GM10847 (cell line): ENCODE data around the gene USP22.

Experiments
- POLR2A ChIP-seq: IDR thresholded peaks from 2 replicates; pipeline ENCODE4 v1.6.1; 2011; ENCODE audit not compliant: insufficient read length; ENCODE audit errors: extremely low read depth

The USP22 gene

DNA sequence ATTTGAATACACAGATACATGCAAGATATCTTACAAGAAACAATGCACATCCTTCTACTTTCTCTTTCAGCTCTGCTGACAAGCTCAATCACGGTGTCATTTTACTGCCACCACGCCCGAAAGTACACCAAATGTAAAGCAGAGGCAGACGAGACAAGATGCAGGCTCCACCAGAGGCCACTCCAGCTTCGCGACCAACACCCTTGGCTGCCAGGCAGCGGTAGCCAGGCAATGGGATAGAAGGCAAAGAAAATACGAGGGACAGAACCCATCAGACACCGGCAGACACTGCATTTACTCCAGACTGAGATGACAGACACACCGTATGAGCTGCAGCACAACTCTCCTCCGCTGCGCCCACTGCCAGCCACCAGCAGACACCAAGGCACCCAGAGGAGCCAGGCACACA is 41.0 kb downstream of the USP22 start:
- no peak for TF ChIP-seq POLR2A

DNA sequence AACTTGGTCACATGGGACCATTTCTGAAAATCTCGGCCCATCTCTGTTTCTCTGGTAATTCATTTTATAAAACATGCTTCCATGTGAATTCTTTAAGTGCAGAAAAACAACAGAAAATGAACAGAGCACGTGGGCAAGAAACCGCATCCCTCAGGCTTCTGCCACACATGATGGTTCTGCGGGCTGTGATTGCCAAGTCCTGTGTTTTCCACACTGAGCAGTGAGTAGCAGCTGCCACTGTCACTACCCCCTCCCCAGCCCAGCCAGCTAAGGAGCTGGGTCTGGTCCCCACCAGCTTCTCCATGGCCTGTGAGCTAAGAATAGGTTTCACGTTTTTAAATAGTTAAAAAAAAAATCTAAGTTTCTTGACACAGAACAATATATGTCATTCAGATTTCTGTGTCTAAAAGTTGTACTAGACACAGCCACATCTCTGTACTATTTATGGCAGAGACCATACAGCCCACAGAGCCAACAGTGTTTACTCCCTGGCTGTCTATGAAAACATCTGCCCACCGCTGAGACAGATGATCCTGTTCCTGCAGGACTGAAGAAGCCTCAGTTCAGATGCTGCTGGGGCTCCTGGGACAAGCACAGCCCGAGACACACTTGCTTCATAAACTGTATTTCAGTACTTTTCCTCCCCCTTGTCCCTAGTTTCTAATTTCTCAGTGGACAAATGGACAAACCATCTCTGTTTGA is 41.5 kb downstream of the USP22 start:
- TF ChIP-seq POLR2A = no peak

DNA sequence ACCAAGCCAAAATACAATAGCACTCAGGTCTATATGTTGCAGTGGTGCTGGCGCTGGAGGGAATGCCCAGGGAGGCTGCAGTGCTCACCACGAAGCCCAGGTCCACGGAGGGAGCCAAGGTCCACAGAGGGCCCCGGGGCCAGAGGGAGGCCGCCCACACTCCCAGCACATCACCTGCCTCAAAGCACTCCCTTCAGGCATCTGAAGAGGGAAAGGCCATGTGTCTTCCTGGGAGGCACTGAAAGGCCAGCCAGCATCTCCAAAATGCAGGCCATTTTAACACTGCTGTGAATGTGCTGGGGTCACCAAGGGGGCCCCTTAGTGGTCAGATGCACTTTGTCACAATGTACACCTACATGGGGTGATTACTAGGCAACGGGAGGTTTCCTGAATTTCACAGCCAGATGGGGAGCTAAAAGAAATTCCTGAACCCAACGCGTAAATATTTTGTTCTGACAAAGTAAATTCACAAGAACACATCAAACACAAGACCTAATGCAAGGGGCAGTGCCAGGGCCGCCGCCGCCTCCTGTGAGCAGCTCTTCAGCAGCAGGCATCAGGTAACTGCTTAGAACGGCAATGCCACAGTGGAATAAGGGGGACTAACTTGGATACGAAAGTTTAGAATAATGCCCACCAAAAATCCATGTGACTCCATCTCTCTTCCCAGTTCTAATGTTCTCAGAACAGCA is 42.8 kb downstream of the USP22 start:
- no peak for TF ChIP-seq POLR2A

DNA sequence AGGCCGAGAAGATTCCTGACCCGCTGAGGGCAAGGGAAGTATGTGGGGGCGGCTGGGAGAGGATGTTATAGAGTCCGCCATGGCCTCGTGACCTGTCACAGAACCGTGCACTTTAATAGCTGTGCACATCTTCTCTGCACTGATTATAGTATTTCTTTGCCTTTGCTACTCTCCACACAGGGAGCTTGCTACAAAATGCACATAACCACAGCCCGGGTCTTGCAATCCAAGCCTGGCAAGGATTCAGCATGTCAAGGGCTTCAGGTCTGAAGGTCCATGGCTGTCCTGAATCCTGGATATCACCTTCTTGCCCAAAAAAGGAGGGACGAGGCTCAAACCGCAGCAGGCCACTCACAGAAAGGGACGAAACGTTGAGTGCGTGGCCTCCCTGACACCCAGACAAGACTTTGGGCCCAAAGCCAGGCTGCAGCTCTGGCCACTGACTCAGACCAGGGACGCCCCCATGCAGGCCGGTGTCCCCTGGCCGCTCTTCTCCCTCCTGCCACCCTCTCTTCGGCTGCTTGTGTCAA is 43.7 kb downstream of the USP22 start:
- TF ChIP-seq POLR2A = no peak

DNA sequence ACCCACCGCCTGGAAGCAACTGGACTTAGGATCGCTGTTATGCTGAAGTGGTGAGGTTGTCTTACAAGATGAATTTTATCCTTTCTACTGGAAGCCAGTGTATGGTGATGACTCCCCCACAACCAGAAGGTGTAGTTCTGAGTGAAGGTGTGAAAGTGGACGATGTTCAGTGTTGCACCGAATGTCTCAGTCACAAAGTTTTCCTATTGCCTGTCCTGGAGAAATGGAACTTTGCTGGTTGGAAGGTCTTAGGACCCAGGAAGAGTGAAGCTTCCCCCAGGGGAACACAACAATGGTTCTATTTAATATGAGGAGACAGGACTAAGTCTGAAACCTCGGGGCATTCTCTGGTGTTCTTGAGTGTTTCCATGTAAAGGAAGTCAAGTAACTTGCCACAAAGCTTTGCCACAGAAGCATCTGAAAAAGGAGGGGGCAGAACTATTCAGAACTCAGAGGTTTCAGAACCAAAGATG is 44.2 kb downstream of the USP22 start:
- TF ChIP-seq POLR2A = no peak

DNA sequence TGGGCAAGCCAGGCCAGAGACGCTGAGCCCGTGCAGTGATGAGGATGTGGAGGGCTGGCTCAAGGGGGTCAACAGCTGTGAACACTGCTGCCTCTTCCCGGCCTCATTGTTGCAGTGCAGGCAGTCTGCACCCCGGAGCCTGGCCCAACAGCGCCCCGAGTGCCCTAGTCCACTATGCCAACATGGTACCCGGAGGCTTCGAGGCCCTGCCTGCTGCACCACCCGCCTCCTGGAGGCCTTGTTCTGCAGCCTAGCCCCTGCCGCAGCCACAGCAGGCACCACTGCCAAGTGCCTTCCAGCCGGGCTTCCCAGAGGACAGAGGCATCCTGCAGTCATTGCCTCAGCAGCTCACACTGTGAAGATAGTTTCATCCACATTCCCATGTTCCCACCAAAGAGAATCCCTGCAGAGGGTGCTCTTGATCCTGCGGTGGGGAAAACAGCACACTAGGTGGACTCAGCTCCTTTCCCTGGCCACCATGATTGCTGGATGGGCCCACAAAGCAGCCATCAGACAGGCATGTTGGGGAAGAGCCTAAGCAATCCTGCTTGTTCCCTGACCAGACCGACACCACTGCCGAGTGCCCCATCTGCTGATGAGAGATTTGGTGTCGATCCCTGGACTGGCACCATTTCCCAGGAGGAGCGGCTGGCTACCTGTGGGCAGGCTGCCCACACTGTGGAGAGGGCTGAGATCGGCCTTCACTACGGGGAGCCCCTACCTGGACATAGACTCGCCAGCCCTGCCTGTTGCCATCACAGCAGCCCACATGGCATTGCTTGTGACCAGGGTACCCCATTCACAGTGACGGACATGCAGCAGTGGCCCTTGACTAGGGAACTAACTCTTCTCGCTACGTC is 44.9 kb downstream of the USP22 start:
- no peak for TF ChIP-seq POLR2A

DNA sequence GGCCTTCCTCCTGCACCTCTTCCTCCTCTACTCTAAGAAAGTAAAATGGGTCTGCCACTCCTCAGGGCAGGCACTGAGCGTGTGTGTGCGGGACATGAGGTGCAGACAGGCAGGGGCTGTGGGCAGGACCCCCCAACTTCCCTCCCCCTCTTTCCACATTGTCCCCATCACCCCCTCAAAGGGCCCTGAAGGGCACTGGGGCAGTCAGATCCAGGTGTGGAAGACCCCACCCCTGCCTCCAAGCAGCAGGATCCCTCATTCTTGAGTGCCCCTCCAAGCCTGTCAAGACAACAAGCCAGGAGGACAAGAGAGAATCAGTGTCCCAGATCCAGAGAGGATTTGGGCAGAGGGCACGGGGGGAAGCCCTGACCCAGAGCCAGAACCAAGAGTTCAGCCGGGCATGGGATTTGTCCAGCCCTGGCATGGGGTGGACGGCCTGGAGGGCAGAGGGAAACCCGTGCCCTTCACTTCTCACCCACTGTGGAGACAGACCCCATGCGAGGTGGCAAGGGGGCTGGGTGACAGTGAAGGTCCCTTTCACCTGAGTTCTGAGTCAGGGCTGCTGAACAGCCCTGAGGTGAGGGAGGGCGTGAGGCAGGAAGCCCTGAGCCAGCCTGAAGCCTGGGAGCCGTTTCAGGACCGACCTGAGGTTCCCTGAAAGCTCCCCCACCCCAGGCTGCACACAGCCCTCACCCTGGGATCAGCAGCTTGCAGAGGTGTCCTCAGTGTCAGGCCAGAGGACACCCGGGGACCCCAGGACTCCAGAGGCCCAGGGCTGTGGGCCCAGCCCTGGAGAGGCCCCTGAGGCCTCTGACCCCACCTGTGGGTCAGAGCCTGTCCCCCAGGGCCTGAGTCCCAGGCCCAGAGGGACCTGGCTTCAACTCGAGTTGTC is 45.8 kb downstream of the USP22 start:
- no peak for TF ChIP-seq POLR2A

DNA sequence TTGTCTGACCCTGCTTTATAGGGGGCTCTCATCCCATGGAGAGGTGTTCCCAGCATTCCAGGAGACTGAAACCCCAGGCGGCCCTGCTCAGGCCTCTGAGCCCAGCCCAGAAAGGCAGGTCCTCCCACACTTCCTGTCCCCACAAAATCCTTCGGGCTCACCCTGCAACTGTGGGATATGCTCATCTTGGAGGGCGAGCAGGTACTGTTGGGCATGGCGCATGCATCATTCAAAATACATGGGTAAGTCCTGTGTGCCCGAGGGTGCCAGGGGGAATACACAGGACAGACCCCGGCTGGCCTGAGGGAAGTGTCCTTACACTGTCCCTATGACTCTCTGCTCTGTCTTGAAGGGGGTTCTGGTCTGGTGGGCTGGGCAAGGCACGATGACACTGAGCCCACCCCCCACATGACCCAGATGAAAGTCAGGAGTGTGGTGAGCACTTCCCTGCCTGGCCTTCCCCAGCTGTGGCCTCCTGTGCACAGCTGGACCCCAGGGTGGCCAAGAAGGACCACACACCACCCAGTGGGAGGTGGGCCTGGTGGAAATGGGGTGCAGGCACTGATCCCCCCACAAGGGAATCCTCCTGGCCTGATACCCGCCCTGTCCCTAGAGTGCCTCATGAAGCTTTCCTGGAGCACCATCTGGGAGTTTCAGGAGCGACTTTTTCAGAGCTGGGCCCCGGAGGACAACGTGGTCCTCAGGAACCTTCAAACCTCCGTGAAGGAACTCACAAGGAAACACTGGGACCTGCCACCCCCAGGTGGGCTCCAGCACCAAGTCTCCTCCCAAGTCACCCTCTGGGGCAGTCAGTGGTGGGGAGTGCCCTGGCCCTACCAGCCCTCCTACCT is 46.7 kb downstream of the USP22 start:
- TF ChIP-seq POLR2A = no peak

DNA sequence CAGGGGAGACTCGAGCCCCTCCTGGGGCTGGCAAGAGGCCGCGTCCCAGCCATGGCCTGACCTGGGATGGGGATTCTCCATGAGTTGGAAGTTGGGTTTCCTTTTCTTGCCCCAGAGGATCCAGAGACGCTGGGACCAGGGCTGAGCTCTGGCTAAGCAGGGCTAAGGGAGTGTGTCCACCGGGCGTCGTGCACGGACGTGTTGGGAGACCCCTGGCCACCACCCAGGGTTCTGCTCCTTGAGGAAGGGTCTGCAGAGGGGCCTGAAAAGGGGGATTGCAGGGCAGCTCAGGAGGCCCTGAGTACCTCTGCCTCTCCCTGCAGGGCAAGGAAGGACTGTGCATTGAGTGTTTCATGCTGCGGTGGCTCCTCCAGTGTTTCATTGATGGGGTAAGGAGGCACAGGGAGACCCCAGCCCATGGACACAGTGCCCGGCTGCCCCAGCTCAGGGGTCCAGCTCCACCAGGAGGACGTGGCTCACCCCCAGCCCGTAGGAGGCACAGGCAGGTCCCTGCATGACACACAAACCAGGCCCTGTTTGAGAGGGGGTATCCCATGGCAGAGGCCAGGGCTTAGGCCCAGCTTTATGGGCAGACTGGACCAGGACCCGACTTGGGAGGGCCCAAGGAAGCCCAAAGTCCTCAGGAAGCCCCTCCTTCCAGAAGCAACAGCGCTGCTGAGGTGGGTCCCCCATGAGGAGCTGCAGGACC is 47.5 kb downstream of the USP22 start:
- no peak for TF ChIP-seq POLR2A

DNA sequence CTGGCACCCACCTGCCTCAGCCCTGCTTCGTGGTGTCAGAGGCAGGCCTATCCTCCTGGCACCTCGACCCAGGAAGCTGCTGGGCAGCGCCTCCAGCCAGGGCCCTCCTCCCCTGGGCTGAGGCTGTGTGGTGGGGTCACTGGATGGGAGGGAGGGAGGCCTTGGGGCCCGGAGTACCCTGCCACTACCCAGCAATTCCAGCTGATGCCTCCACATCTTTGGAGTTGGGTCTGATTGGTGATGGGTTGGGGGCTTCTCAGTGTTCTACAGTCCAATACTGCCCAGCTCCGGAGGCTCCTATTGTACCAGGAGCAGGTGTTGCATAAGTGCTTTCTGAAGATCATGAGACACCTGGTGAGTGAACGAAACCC is 48.0 kb downstream of the USP22 start:
- TF ChIP-seq POLR2A = no peak

DNA sequence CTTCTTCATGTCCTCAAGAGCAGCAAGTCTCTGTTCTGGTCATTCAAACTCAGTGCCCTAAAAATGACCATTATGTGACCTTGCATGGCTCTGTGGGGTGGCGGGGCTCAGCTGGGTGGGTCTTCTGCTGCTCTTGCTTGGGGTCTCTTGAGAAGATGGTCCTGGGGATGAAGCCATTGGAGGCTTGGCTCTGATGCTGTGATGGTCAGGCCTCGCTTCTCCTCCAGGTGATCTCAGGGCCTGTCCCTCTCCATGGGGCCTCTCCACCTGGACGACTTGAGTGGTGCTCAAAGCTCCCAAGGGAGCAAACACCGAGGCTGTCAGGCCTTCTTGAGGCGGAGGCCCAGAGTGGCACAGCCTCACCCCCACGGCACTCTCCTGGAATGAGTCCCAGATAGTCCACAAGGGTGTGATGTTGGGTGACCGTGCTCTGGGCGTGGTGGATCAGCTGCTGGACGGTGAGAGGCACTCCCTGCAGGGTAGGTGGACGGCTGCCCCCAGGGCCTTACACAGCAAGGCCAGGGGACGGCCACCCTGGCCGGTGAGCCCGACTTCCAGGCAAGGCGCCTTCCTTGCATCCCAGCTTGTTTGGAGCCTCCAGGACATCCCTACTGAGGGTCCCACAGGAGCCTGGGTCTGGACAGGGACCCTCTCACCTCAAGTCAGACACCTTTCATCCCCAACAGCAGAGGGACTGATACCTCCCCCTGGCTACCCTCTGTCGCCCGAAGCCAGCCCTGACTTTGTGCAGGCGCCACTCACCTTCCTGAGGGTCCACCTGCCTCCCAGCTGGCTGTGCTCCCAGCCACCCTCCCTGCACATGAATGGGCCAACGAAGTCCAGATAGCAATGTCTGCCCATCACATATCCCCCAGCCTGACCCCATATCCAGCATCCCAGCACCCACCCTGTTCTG is 48.7 kb downstream of the USP22 start:
- no peak for TF ChIP-seq POLR2A
